Measurements from ENCODE around the gene TBC1D9.
"Not testable (repeated sequence)": the region's sequence is repeated elsewhere in the genome, so short reads cannot be mapped to it uniquely, and the experiment has no call there.

The TBC1D9 gene

GRCh38 chr4:140774510-140774909, 18.3 kb upstream of the TBC1D9 start:
- H3K27ac Mint-ChIP-seq = no peak overlapping the region
- H3K4me1 Mint-ChIP-seq (ENCODE audit: low read depth) = no peaks in the 10 kb centered on the region
- DNase-seq = no peak
- no peak overlapping the region for H3K4me3 Mint-ChIP-seq
- H3K27me3 Mint-ChIP-seq = peaks cover 10% of the 10 kb centered on the region
- H3K9me3 Mint-ChIP-seq = no peaks in the 10 kb centered on the region
- no peaks in the 10 kb centered on the region for H3K36me3 Mint-ChIP-seq (ENCODE audit: low read depth)

GRCh38 chr4:140769209-140769608, 13.0 kb upstream of the TBC1D9 start:
- DNase-seq = no peak
- H3K4me1 Mint-ChIP-seq (ENCODE audit: low read depth) = no peaks in the 10 kb centered on the region
- no peaks in the 10 kb centered on the region for H3K9me3 Mint-ChIP-seq
- no peak overlapping the region for H3K4me3 Mint-ChIP-seq
- H3K27me3 Mint-ChIP-seq = peaks cover 25% of the 10 kb centered on the region
- no peaks in the 10 kb centered on the region for H3K36me3 Mint-ChIP-seq (ENCODE audit: low read depth)
- no peak overlapping the region for H3K27ac Mint-ChIP-seq

GRCh38 chr4:140764785-140765392, 8.7 kb upstream of the TBC1D9 start:
- DNase-seq = no peak
- H3K9me3 Mint-ChIP-seq = no peaks in the 10 kb centered on the region
- no peak overlapping the region for H3K4me3 Mint-ChIP-seq
- H3K27ac Mint-ChIP-seq = no peak overlapping the region
- no peaks in the 10 kb centered on the region for H3K4me1 Mint-ChIP-seq (ENCODE audit: low read depth)
- peaks cover 30% of the 10 kb centered on the region for H3K27me3 Mint-ChIP-seq
- H3K36me3 Mint-ChIP-seq (ENCODE audit: low read depth) = no peaks in the 10 kb centered on the region

- H3K27ac Mint-ChIP-seq = no peak overlapping the region
- H3K36me3 Mint-ChIP-seq (ENCODE audit: low read depth) = no peaks in the 10 kb centered on the region
- no peak for DNase-seq
- no peak overlapping the region for H3K4me3 Mint-ChIP-seq
- H3K9me3 Mint-ChIP-seq = no peaks in the 10 kb centered on the region
- H3K4me1 Mint-ChIP-seq (ENCODE audit: low read depth) = peaks cover 2% of the 10 kb centered on the region
- peaks cover 52% of the 10 kb centered on the region for H3K27me3 Mint-ChIP-seq
Measured at GRCh38 chr4:140762202-140762601, 6.0 kb upstream of the TBC1D9 start.

GRCh38 chr4:140757232-140757630, 1.0 kb upstream of the TBC1D9 start:
- Mint-ChIP-seq H3K27ac (no peak overlapping the region), H3K4me1 (ENCODE audit: low read depth) (peaks cover 9% of the 10 kb centered on the region), H3K36me3 (ENCODE audit: low read depth) (no peaks in the 10 kb centered on the region), H3K9me3 (no peaks in the 10 kb centered on the region), H3K4me3 (peak overlapping the region; percentile 52), H3K27me3 (peaks cover 69% of the 10 kb centered on the region)
- DNase-seq = no peak

GRCh38 chr4:140755774-140756318, 339 bp downstream of the TBC1D9 start:
- no peak for DNase-seq
- Mint-ChIP-seq H3K4me1 (ENCODE audit: low read depth) (peaks cover 9% of the 10 kb centered on the region), H3K27ac (no peak overlapping the region), H3K36me3 (ENCODE audit: low read depth) (no peaks in the 10 kb centered on the region), H3K4me3 (peak overlapping the region; percentile 23), H3K27me3 (peaks cover 72% of the 10 kb centered on the region), H3K9me3 (no peaks in the 10 kb centered on the region)

- no peaks in the 10 kb centered on the region for H3K9me3 Mint-ChIP-seq
- H3K4me3 Mint-ChIP-seq = peak overlapping the region; percentile 8
- no peak for DNase-seq
- no peaks in the 10 kb centered on the region for H3K36me3 Mint-ChIP-seq (ENCODE audit: low read depth)
- H3K27ac Mint-ChIP-seq = no peak overlapping the region
- H3K27me3 Mint-ChIP-seq = peaks cover 68% of the 10 kb centered on the region
- H3K4me1 Mint-ChIP-seq (ENCODE audit: low read depth) = peaks cover 9% of the 10 kb centered on the region
Measured at GRCh38 chr4:140754918-140755773, 1.0 kb downstream of the TBC1D9 start.

- Mint-ChIP-seq H3K4me1 (ENCODE audit: low read depth) (peaks cover 9% of the 10 kb centered on the region), H3K27ac (no peak overlapping the region), H3K27me3 (peaks cover 56% of the 10 kb centered on the region), H3K4me3 (no peak overlapping the region), H3K9me3 (peaks cover 4% of the 10 kb centered on the region), H3K36me3 (ENCODE audit: low read depth) (no peaks in the 10 kb centered on the region)
- no peak for DNase-seq
Measured at GRCh38 chr4:140753329-140753728, 2.9 kb downstream of the TBC1D9 start.

- Mint-ChIP-seq H3K36me3 (ENCODE audit: low read depth) (no peaks in the 10 kb centered on the region), H3K9me3 (peaks cover 6% of the 10 kb centered on the region), H3K4me1 (ENCODE audit: low read depth) (peaks cover 7% of the 10 kb centered on the region), H3K27ac (no peak overlapping the region), H3K4me3 (no peak overlapping the region), H3K27me3 (peaks cover 54% of the 10 kb centered on the region)
- no peak for DNase-seq
Measured at GRCh38 chr4:140752291-140753068, 3.7 kb downstream of the TBC1D9 start.

GRCh38 chr4:140750470-140750869, 5.7 kb downstream of the TBC1D9 start:
- Mint-ChIP-seq H3K4me3 (no peak overlapping the region), H3K4me1 (ENCODE audit: low read depth) (peaks cover 3% of the 10 kb centered on the region), H3K36me3 (ENCODE audit: low read depth) (no peaks in the 10 kb centered on the region), H3K27me3 (peaks cover 44% of the 10 kb centered on the region), H3K27ac (no peak overlapping the region), H3K9me3 (peaks cover 6% of the 10 kb centered on the region)
- DNase-seq = no peak

- H3K4me1 Mint-ChIP-seq (ENCODE audit: low read depth) = no peaks in the 10 kb centered on the region
- H3K9me3 Mint-ChIP-seq = peaks cover 6% of the 10 kb centered on the region
- no peak overlapping the region for H3K4me3 Mint-ChIP-seq
- H3K27ac Mint-ChIP-seq = no peak overlapping the region
- DNase-seq = no peak
- no peaks in the 10 kb centered on the region for H3K36me3 Mint-ChIP-seq (ENCODE audit: low read depth)
- H3K27me3 Mint-ChIP-seq = peaks cover 35% of the 10 kb centered on the region
Measured at GRCh38 chr4:140748171-140748570, 8.0 kb downstream of the TBC1D9 start.

- H3K9me3 Mint-ChIP-seq; H3K36me3 Mint-ChIP-seq (ENCODE audit: low read depth); DNase-seq; H3K4me3 Mint-ChIP-seq; H3K27ac Mint-ChIP-seq; H3K4me1 Mint-ChIP-seq (ENCODE audit: low read depth): not testable (repeated sequence)
- peaks cover 29% of the 10 kb centered on the region for H3K27me3 Mint-ChIP-seq
Measured at GRCh38 chr4:140746546-140746945, 9.6 kb downstream of the TBC1D9 start.

GRCh38 chr4:140744421-140744820, 11.8 kb downstream of the TBC1D9 start:
- no peak for DNase-seq
- Mint-ChIP-seq H3K27ac (no peak overlapping the region), H3K9me3 (peaks cover 6% of the 10 kb centered on the region), H3K27me3 (peaks cover 25% of the 10 kb centered on the region), H3K4me1 (ENCODE audit: low read depth) (no peaks in the 10 kb centered on the region), H3K4me3 (no peak overlapping the region), H3K36me3 (ENCODE audit: low read depth) (no peaks in the 10 kb centered on the region)

GRCh38 chr4:140743194-140743931, 12.8 kb downstream of the TBC1D9 start:
- Mint-ChIP-seq H3K36me3 (ENCODE audit: low read depth) (no peaks in the 10 kb centered on the region), H3K27ac (no peak overlapping the region), H3K9me3 (peaks cover 3% of the 10 kb centered on the region), H3K4me3 (no peak overlapping the region), H3K4me1 (ENCODE audit: low read depth) (no peaks in the 10 kb centered on the region), H3K27me3 (peaks cover 27% of the 10 kb centered on the region)
- DNase-seq = no peak

Data from activated T-cell treated with anti-CD3 and anti-CD28 coated beads, Interleukin-2, amount 50 U/mL, for 24 hours (primary cell).